Heart right ventricle (tissue), 16 donors: ENCODE data around the gene AGO1. TPM values are rescaled to one million over a fixed set of nuclear protein-coding genes. Genes with fewer than 3 reads are reported as not detected.

Experiments
- ATAC-seq, 8 donors: fragments of 200-7000 bp; cut with Tn5 transposase; one replicate each; pipeline ENCODE4 v1.9.1; 2020; ENCODE audit warnings: mild to moderate bottlenecking in 8 of 8, moderate library complexity in 8 of 8, moderate number of reproducible peaks in 1 of 8
- DNase-seq, 2 donors: peaks; one replicate each; pipeline ENCODE4 v3.0.0-alpha.2; 2020
- H3K27ac ChIP-seq, 10 donors: fragments of 200-600 bp; sonication (generic) in 2 of 10; one replicate each; pipeline versions ENCODE4 v1.5.0 to v1.8.0; 2020 to 2022; ENCODE audit warnings: mild to moderate bottlenecking in 3 of 10
- H3K27me3 ChIP-seq, 7 donors: fragments of 200-600 bp; one replicate each; pipeline ENCODE4 v1.8.0; 2021 to 2022; ENCODE audit warnings: mild to moderate bottlenecking in 2 of 7
- H3K36me3 ChIP-seq, 9 donors: fragments of 200-600 bp; sonication (generic) in 1 of 9; one replicate each; pipeline versions ENCODE4 v1.5.0 to v1.8.0; 2020 to 2022; ENCODE audit warnings: mild to moderate bottlenecking in 2 of 9
- H3K4me1 ChIP-seq, 9 donors: fragments of 200-600 bp; sonication (generic) in 1 of 9; one replicate each; pipeline versions ENCODE4 v1.5.0 to v1.8.0; 2020 to 2022; ENCODE audit warnings: mild to moderate bottlenecking in 4 of 9
- H3K4me3 ChIP-seq, 10 donors: fragments of 200-600 bp; sonication (generic) in 2 of 10; one replicate each; pipeline versions ENCODE4 v1.5.0 to v1.8.0; 2020 to 2022; ENCODE audit warnings: mild to moderate bottlenecking in 7 of 10, moderate library complexity in 2 of 10
- H3K9me3 ChIP-seq, 11 donors: fragments of 200-600 bp in 10 of 11; sonication (generic) in 2 of 11; one replicate each; pipeline versions ENCODE4 v1.5.0 to v1.8.0; 2013 to 2022; ENCODE audit warnings: mild to moderate bottlenecking in 2 of 11, control low read depth in 1 of 11, moderate library complexity in 1 of 11
- WGBS, 2 donors: extraction: QIAGEN DNeasy Blood & Tissue Kit; methylation state at CpG; one replicate each; pipeline ENCODE4 v1.1.7; 2013; ENCODE audit warnings: inconsistent platforms in 1 of 2; 5-methylcytosine and 5-hydroxymethylcytosine counted together
- intact Hi-C, 10 donors: fragments of 100-400 bp; cut with DNase I; formaldehyde crosslinking; loops; one replicate each; pipeline versions ENCODE4 v1.11.1 to v1.14.2; 2022
- polyA plus RNA-seq, 2 donors: library from polyadenylated mRNA; stranded (reverse); fragments of 200-250 nt; gene quantifications; one replicate each; pipeline ENCODE4 v1.2.3, GENCODE V29; 2013
- total RNA-seq, 10 donors: library from RNA; stranded (reverse); fragmentation: NEBNext Ultra II Directional in 3 of 10; extraction: Animal tissue kit (Norgen Biotek cat#: 25700) in 3 of 10; gene quantifications; one replicate each; pipeline versions ENCODE4 v1.2.1 to v1.2.4, GENCODE V29; 2021 to 2023
- TF ChIP-seq, protein P1 (sequence below), 9 donors: fragments of 200-600 bp; sonication (generic) in 2 of 9; IDR thresholded peaks; one replicate each; pipeline versions ENCODE4 v1.5.0 to v1.8.0; 2021 to 2022; ENCODE audit warnings: antibody characterized with exemption in 9 of 9, mild to moderate bottlenecking in 5 of 9, moderate library complexity in 1 of 9
- donor health status: Arrhythmogenic right ventricular cardiomyopathy.
- donor health status: ischemic (EF 13 %, LVEDD 7.1; RV severe dilation, severe dysfunction).
- donor health status: healthy with polysubstance abuse.
- donor health status: DM: no; HTN: yes; CAD: no.
- donor health status: DM: no; HTN: no; CAD: no.
- donor health status: ischemic (EF 25% LVEDD 6.9; RV normal size, moderate dysfunction).
- donor health status: ischemic (EF 25% LVEDD 5.7; RV mildly dilated, moderate dysfunction).
- donor health status: healthy.
- donor health status: DM: yes; HTN: yes; CAD: no.
- donor health status: Ischemic cardiomyopathy.
- donor health status: ischemic (EF 35%, LVEDD 5.7; RV mildly dilated, moderate dysfunction).
- donor health status: nonischemic (EF 11% LVEDD 7.7; RV severe dilation, severe dysfunction).
- donor health status: DM: yes; HTN: yes; CAD: no.
- donor health status: PGD.
- donor health status: ischemic (EF 29% LVEDD 5.4; RV normal size, mild dysfunction).
- donor health status: nonischemic (EF 23%, LVEDD 6.1; RV moderate dilation, normal function).

AGO1 gene
- total and polyA plus RNA-seq, 12 donors = 1.9 to 26.5 (median 21.9) TPM

DNA sequence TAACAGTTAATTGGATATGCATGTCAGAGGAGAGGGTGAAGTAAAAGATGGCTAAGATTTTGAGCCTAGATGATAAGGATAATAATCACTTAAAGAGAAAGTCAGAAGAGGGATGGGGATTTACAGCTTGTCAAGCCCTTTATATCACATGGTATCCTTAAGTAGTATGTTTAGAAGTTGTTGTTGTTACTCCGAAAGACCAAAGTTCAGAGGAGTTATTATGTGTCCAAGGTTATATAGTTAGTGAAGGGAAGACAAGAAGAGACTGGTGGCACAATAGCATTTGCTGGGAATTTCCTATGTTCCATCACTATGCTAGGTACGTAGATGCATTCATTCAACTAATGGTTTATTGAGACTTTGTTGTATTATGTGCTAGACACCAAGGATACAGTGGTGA is 30.8 kb upstream of the AGO1 start:
- Histone ChIP-seq H3K9me3 (no peaks in the 10 kb centered on the region), H3K27me3 (no peaks in the 10 kb centered on the region), H3K4me3 (no peak overlapping the region), H3K4me1 (peaks cover 4 to 47% (median 14%) of the 10 kb centered on the region in 9 donors), H3K27ac (peak overlapping the region in 9 of 10 donors; percentile 21 to 84 (median 74)), H3K36me3 (peaks cover 0 to 93% (median 28%) of the 10 kb centered on the region in 9 donors)
- TF ChIP-seq, protein P1, sequence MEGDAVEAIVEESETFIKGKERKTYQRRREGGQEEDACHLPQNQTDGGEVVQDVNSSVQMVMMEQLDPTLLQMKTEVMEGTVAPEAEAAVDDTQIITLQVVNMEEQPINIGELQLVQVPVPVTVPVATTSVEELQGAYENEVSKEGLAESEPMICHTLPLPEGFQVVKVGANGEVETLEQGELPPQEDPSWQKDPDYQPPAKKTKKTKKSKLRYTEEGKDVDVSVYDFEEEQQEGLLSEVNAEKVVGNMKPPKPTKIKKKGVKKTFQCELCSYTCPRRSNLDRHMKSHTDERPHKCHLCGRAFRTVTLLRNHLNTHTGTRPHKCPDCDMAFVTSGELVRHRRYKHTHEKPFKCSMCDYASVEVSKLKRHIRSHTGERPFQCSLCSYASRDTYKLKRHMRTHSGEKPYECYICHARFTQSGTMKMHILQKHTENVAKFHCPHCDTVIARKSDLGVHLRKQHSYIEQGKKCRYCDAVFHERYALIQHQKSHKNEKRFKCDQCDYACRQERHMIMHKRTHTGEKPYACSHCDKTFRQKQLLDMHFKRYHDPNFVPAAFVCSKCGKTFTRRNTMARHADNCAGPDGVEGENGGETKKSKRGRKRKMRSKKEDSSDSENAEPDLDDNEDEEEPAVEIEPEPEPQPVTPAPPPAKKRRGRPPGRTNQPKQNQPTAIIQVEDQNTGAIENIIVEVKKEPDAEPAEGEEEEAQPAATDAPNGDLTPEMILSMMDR (IDR thresholded peaks at IDR 0.05) = no peak
- WGBS, 2 donors = 41 to 44% methylated on average over 2 of the region's 2 CpGs
- intact Hi-C loops = no loop called here
- DNase-seq (no peak), ATAC-seq (no peak)

DNA sequence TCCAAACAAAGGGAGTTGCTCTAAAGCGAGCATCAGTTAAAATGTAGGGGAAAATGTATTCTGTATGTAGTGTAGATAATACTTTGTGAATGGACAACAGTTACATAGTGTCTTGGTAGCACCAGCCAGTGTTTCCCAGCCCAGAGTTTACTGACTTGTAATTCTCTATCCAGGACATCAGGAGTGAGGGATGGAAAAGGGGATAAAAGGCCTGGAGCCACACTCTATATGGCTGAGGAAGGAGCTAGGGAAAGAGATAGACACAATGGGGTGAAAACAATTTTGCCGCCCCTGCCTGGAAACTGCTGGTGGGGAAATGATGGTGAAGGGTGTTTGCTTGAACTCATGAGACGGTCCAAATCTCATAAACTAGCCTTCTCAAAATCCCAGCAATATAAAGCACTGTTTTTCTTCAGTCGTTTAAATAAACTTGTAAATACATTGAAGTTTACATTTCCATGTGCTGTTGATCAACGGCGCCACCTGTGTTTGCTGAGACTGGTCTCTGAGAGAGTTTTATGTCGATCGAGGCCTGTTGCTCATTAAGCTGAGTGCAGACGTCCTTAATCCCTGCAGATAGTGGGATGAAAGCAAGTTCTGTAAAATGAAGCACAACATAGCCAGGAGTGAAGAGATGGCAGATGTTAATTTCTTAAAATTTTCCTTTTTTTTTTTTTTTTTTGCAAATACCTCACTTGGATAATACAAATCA is 27.9 kb upstream of the AGO1 start:
- peaks cover 0 to 78% (median 28%) of the 10 kb centered on the region in 9 donors for H3K36me3 ChIP-seq
- H3K9me3 ChIP-seq = no peaks in the 10 kb centered on the region
- no peak overlapping the region for H3K27ac ChIP-seq
- no peak overlapping the region for H3K4me3 ChIP-seq
- ATAC-seq (no peak), DNase-seq (no peak)
- 73 to 77% methylated on average over 9 of the region's 9 CpGs for WGBS, 2 donors
- no peaks in the 10 kb centered on the region for H3K27me3 ChIP-seq
- intact Hi-C loops = loop anchor here in 1 of 10 donors (5.0 kb wide), 1 partner anchor 232 kb away; the partner anchor contains the start of gene ADPRS
- TF ChIP-seq, protein P1 (IDR thresholded peaks at IDR 0.05) = no peak
- peaks cover under 1 to 31% (median 6%) of the 10 kb centered on the region in 9 donors for H3K4me1 ChIP-seq

DNA sequence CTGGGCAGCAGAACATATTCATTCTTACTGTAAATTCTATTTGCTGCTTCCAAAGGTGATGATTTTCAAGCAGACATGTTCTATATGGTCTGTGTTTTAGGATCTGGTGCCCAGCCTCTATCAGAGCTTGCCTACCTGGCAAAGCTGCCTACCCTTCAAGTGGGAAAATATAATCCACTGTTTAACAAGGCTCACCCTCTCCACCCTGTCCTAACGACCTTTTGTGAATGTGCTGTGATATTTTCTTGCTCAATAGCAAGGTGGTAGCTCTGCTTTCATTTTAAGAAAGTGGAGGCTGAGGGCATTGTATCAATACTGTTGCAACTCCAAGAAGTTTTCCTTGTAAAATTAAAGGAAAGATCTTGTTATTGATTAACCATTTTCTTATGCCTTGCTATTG is 26.0 kb upstream of the AGO1 start:
- H3K27ac ChIP-seq = peak overlapping the region in 1 of 10 donors; percentile 14
- intact Hi-C loops = loop anchor here in 1 of 10 donors (5.0 kb wide), 1 partner anchor 230 kb away; the partner anchor contains the start of gene ADPRS
- no peaks in the 10 kb centered on the region for H3K27me3 ChIP-seq
- H3K9me3 ChIP-seq = no peaks in the 10 kb centered on the region
- H3K4me3 ChIP-seq = no peak overlapping the region
- peaks cover 0 to 62% (median 28%) of the 10 kb centered on the region in 9 donors for H3K36me3 ChIP-seq
- TF ChIP-seq, protein P1 (IDR thresholded peaks at IDR 0.05) = no peak
- DNase-seq = no peak
- peaks cover 0 to 15% (median 7%) of the 10 kb centered on the region in 9 donors for H3K4me1 ChIP-seq
- 41 to 57% methylated on average over 1 of the region's 1 CpG for WGBS, 2 donors
- ATAC-seq = peak in 1 of 8 donors; percentile 31

DNA sequence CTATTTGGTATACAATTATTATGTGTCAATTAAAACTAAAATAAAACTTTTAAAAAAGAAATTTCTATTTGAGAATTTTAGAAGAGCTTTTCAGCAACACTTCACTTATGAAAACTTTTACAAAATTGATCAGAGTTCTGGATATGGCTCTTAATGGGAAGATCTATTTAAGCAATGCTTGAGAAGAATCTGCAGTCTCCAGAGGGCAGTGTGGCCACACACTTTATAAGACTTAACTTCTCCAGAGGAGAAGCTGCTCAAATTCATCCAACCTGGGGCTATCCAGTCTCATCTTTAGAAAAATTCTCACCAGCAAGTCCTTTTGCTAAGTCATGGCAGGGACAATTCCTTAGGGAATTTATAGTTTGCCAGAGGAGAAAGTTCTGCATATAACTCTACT is 25.2 kb upstream of the AGO1 start:
- ATAC-seq (peak in 1 of 8 donors; percentile 45), DNase-seq (no peak)
- no peak overlapping the region for H3K27ac ChIP-seq
- H3K27me3 ChIP-seq = no peaks in the 10 kb centered on the region
- H3K4me1 ChIP-seq = peaks cover 0 to 21% (median 0%) of the 10 kb centered on the region in 9 donors
- H3K9me3 ChIP-seq = no peaks in the 10 kb centered on the region
- H3K36me3 ChIP-seq = peaks cover 0 to 54% (median 28%) of the 10 kb centered on the region in 9 donors
- intact Hi-C loops = loop anchor here in 1 of 10 donors (5.0 kb wide), 1 partner anchor 229 kb away; the partner anchor contains the start of gene ADPRS
- H3K4me3 ChIP-seq = no peak overlapping the region
- TF ChIP-seq, protein P1 (IDR thresholded peaks at IDR 0.05) = peak in 4 of 9 donors; percentile 26 to 40 (median 33)
